Activated CD4-positive, alpha-beta T cell treated with anti-CD3 and anti-CD28 coated beads, Interleukin-2, amount 50 U/mL, for 1 hour (primary cell): ENCODE data around the gene FCGR3B.
"Not testable (repeated sequence)": the region's sequence is repeated elsewhere in the genome, so short reads cannot be mapped to it uniquely, and the experiment has no call there.

Source experiments
- DNase-seq: peaks from one replicate; pipeline ENCODE4 v3.0.0-alpha.2; 2020

The FCGR3B gene

GRCh38 chr1:161638251-161638993 is 7.4 kb upstream of the FCGR3B start:
- not testable (repeated sequence) for DNase-seq

- not testable (repeated sequence) for DNase-seq
Measured at GRCh38 chr1:161636976-161637375, 6.0 kb upstream of the FCGR3B start.

- DNase-seq: not testable (repeated sequence)
Measured at GRCh38 chr1:161636189-161636782, 5.3 kb upstream of the FCGR3B start.

- DNase-seq: not testable (repeated sequence)
Measured at GRCh38 chr1:161634993-161635392, 4.0 kb upstream of the FCGR3B start.

- not testable (repeated sequence) for DNase-seq
Measured at GRCh38 chr1:161630128-161630742, 741 bp downstream of the FCGR3B start.

- DNase-seq: not testable (repeated sequence)
Measured at GRCh38 chr1:161626445-161627146, 4.4 kb downstream of the FCGR3B start.

- not testable (repeated sequence) for DNase-seq
Measured at GRCh38 chr1:161624605-161625004, 6.4 kb downstream of the FCGR3B start.

- DNase-seq: not testable (repeated sequence)
Measured at GRCh38 chr1:161623401-161624051, 7.5 kb downstream of the FCGR3B start.

GRCh38 chr1:161622054-161622453 is 8.9 kb downstream of the FCGR3B start:
- not testable (repeated sequence) for DNase-seq

- peak; percentile 80 for DNase-seq
Measured at GRCh38 chr1:161621181-161622000, 9.6 kb downstream of the FCGR3B start.

GRCh38 chr1:161620399-161620798 is 10.6 kb downstream of the FCGR3B start:
- not testable (repeated sequence) for DNase-seq

- not testable (repeated sequence) for DNase-seq
Measured at GRCh38 chr1:161618517-161618916, 12.5 kb downstream of the FCGR3B start.

GRCh38 chr1:161616417-161616816 is 14.6 kb downstream of the FCGR3B start:
- DNase-seq: not testable (repeated sequence)

- DNase-seq: not testable (repeated sequence)
Measured at GRCh38 chr1:161613142-161613514, 17.8 kb downstream of the FCGR3B start.

GRCh38 chr1:161612322-161613141 is 18.4 kb downstream of the FCGR3B start:
- DNase-seq: peak; percentile 89

GRCh38 chr1:161611866-161612321 is 19.1 kb downstream of the FCGR3B start:
- not testable (repeated sequence) for DNase-seq

- not testable (repeated sequence) for DNase-seq
Measured at GRCh38 chr1:161610198-161610597, 20.8 kb downstream of the FCGR3B start.

- DNase-seq: not testable (repeated sequence)
Measured at GRCh38 chr1:161606541-161607336, 24.2 kb downstream of the FCGR3B start.

- DNase-seq: peak; percentile 13
Measured at GRCh38 chr1:161605762-161606540, 25.0 kb downstream of the FCGR3B start.
